Nephron progenitor cell (in vitro differentiated cells): ENCODE results near the gene PRKCE.

Experiments
- DNase-seq: peaks from one replicate; pipeline ENCODE4 v3.0.0; 2021
- H3K27ac Mint-ChIP-seq: 2 replicates; pipeline ENCODE4 v1.8.0; 2021; ENCODE audit warnings: mild to moderate bottlenecking, moderate library complexity, mixed read lengths
- H3K27me3 Mint-ChIP-seq: 2 replicates; pipeline ENCODE4 v1.8.0; 2021; ENCODE audit warnings: mild to moderate bottlenecking, low read depth, mixed read lengths; ENCODE audit not compliant: poor library complexity
- H3K36me3 Mint-ChIP-seq: 2 replicates; pipeline ENCODE4 v1.8.0; 2021; ENCODE audit warnings: low read depth, mixed read lengths
- H3K4me1 Mint-ChIP-seq: 2 replicates; pipeline ENCODE4 v1.8.0; 2021; ENCODE audit warnings: mixed read lengths
- H3K4me3 Mint-ChIP-seq: 2 replicates; pipeline ENCODE4 v1.8.0; 2021; ENCODE audit warnings: mild to moderate bottlenecking, moderate library complexity, mixed read lengths
- H3K9me3 Mint-ChIP-seq: 2 replicates; pipeline ENCODE4 v1.8.0; 2021; ENCODE audit warnings: mild to moderate bottlenecking, moderate library complexity, mixed read lengths
- CTCF ChIP-seq: fragments of 200-600 bp; sonication (generic); IDR thresholded peaks from 2 replicates; pipeline ENCODE4 v1.5.0; 2021; ENCODE audit warnings: antibody characterized with exemption

The PRKCE gene

GRCh38 chr2:46010925-46011490 lies 359.5 kb downstream of the PRKCE start:
- Mint-ChIP-seq H3K4me1 (peaks cover 15% of the 10 kb centered on the region), H3K27ac (no peak overlapping the region), H3K4me3 (no peak overlapping the region), H3K36me3 (no peaks in the 10 kb centered on the region), H3K9me3 (no peaks in the 10 kb centered on the region), H3K27me3 (peaks cover 7% of the 10 kb centered on the region)
- DNase-seq, result no peak
- TF ChIP-seq CTCF, result peak; percentile 63

GRCh38 chr2:46012618-46013240 lies 361.3 kb downstream of the PRKCE start:
- TF ChIP-seq CTCF, result no peak
- H3K4me1 Mint-ChIP-seq, result peaks cover 24% of the 10 kb centered on the region
- H3K27ac Mint-ChIP-seq, result no peak overlapping the region
- no peaks in the 10 kb centered on the region for H3K9me3 Mint-ChIP-seq
- no peak for DNase-seq
- no peaks in the 10 kb centered on the region for H3K36me3 Mint-ChIP-seq
- H3K27me3 Mint-ChIP-seq, result peaks cover 2% of the 10 kb centered on the region
- no peak overlapping the region for H3K4me3 Mint-ChIP-seq

GRCh38 chr2:46013726-46014125 lies 362.3 kb downstream of the PRKCE start:
- DNase-seq, result no peak
- no peak for TF ChIP-seq CTCF
- Mint-ChIP-seq H3K27me3 (peaks cover 2% of the 10 kb centered on the region), H3K4me3 (no peak overlapping the region), H3K4me1 (peaks cover 24% of the 10 kb centered on the region), H3K27ac (no peak overlapping the region), H3K36me3 (no peaks in the 10 kb centered on the region), H3K9me3 (no peaks in the 10 kb centered on the region)

- DNase-seq, result peak; percentile 12
- peaks cover 5% of the 10 kb centered on the region for H3K27me3 Mint-ChIP-seq
- TF ChIP-seq CTCF, result no peak
- H3K27ac Mint-ChIP-seq, result peak overlapping the region; percentile 16
- no peak overlapping the region for H3K4me3 Mint-ChIP-seq
- H3K4me1 Mint-ChIP-seq, result peaks cover 24% of the 10 kb centered on the region
- no peaks in the 10 kb centered on the region for H3K36me3 Mint-ChIP-seq
- no peaks in the 10 kb centered on the region for H3K9me3 Mint-ChIP-seq
These were observed 363.6 kb downstream of the PRKCE start for GRCh38 chr2:46014911-46015654.

- H3K27ac Mint-ChIP-seq, result no peak overlapping the region
- H3K36me3 Mint-ChIP-seq, result peaks cover 4% of the 10 kb centered on the region
- H3K27me3 Mint-ChIP-seq, result peaks cover 5% of the 10 kb centered on the region
- peaks cover 24% of the 10 kb centered on the region for H3K4me1 Mint-ChIP-seq
- no peak for DNase-seq
- no peak for TF ChIP-seq CTCF
- peaks cover 4% of the 10 kb centered on the region for H3K9me3 Mint-ChIP-seq
- no peak overlapping the region for H3K4me3 Mint-ChIP-seq
These were observed 364.2 kb downstream of the PRKCE start for GRCh38 chr2:46015671-46016070.
